ENCODE measurements around the gene SEZ6. TPM values are rescaled to one million over a fixed set of nuclear protein-coding genes. Genes with fewer than 3 reads are reported as not detected.

Gene SEZ6
- total RNA-seq, 1 experiment from 2014 or later = 2.6 TPM

- H3K4me1 ChIP-seq (ENCODE audit: insufficient read depth, low read length, poor library complexity, severe bottlenecking) = peaks cover 14% of the 10 kb centered on the region
- no peaks in the 10 kb centered on the region for H3K36me3 ChIP-seq (ENCODE audit: insufficient read depth, low read length, poor library complexity, severe bottlenecking)
- H3K4me3 ChIP-seq (ENCODE audit: low read depth, low read length, poor library complexity, severe bottlenecking) = no peak overlapping the region
- H3K27ac ChIP-seq (ENCODE audit: low read depth, low read length, poor library complexity, severe bottlenecking) = no peak overlapping the region
- intact Hi-C loops (cut with micrococcal nuclease; ENCODE audit: unreplicated experiment) = no loop called here
- BruUV-seq (replicated peaks) = no TSS peak
- no peak for DNase-seq (ENCODE audit: low spot score)
- POLR2A ChIA-PET (ENCODE audit: low non-redundant PET) = no interaction called here
- H3K9me3 ChIP-seq (ENCODE audit: low read depth, low read length, poor library complexity, severe bottlenecking) = no peaks in the 10 kb centered on the region
- no peak for TF ChIP-seq CTCF (conservative IDR thresholded peaks at IDR 0.05; ENCODE audit: low read depth, low read length)
- no peak for TF ChIP-seq EZH2 (IDR thresholded peaks at IDR 0.05; ENCODE audit: borderline replicate concordance, low read depth, low read length, poor library complexity, severe bottlenecking)
- CTCF ChIA-PET = no interaction called here
- H3K27me3 ChIP-seq (replicated peaks; ENCODE audit: insufficient read depth, low read depth, low read length, poor library complexity) = no peaks in the 10 kb centered on the region
Measured at GRCh38 chr17:28991779-28992178, 14.1 kb downstream of the SEZ6 start.

- no peaks in the 10 kb centered on the region for H3K27me3 ChIP-seq (replicated peaks; ENCODE audit: insufficient read depth, low read depth, low read length, poor library complexity)
- intact Hi-C loops (cut with micrococcal nuclease; ENCODE audit: unreplicated experiment) = no loop called here
- H3K27ac ChIP-seq (ENCODE audit: low read depth, low read length, poor library complexity, severe bottlenecking) = no peak overlapping the region
- CTCF ChIA-PET = no interaction called here
- POLR2A ChIA-PET (ENCODE audit: low non-redundant PET) = no interaction called here
- no peak for TF ChIP-seq EZH2 (IDR thresholded peaks at IDR 0.05; ENCODE audit: borderline replicate concordance, low read depth, low read length, poor library complexity, severe bottlenecking)
- TF ChIP-seq CTCF (conservative IDR thresholded peaks at IDR 0.05; ENCODE audit: low read depth, low read length) = no peak
- H3K4me1 ChIP-seq (ENCODE audit: insufficient read depth, low read length, poor library complexity, severe bottlenecking) = peaks cover 35% of the 10 kb centered on the region
- DNase-seq (ENCODE audit: low spot score) = no peak
- no peak overlapping the region for H3K4me3 ChIP-seq (ENCODE audit: low read depth, low read length, poor library complexity, severe bottlenecking)
- H3K36me3 ChIP-seq (ENCODE audit: insufficient read depth, low read length, poor library complexity, severe bottlenecking) = no peaks in the 10 kb centered on the region
- no peaks in the 10 kb centered on the region for H3K9me3 ChIP-seq (ENCODE audit: low read depth, low read length, poor library complexity, severe bottlenecking)
- BruUV-seq (replicated peaks) = no TSS peak
Measured at GRCh38 chr17:28989028-28989427, 16.8 kb downstream of the SEZ6 start.

GRCh38 chr17:28988475-28988874 is 17.4 kb downstream of the SEZ6 start:
- no TSS peak for BruUV-seq (replicated peaks)
- no peak for DNase-seq (ENCODE audit: low spot score)
- intact Hi-C loops (cut with micrococcal nuclease; ENCODE audit: unreplicated experiment) = no loop called here
- Histone ChIP-seq H3K36me3 (ENCODE audit: insufficient read depth, low read length, poor library complexity, severe bottlenecking) (no peaks in the 10 kb centered on the region), H3K27ac (ENCODE audit: low read depth, low read length, poor library complexity, severe bottlenecking) (no peak overlapping the region), H3K4me3 (ENCODE audit: low read depth, low read length, poor library complexity, severe bottlenecking) (no peak overlapping the region), H3K27me3 (replicated peaks; ENCODE audit: insufficient read depth, low read depth, low read length, poor library complexity) (no peaks in the 10 kb centered on the region), H3K4me1 (ENCODE audit: insufficient read depth, low read length, poor library complexity, severe bottlenecking) (peaks cover 41% of the 10 kb centered on the region), H3K9me3 (ENCODE audit: low read depth, low read length, poor library complexity, severe bottlenecking) (no peaks in the 10 kb centered on the region)
- no peak for TF ChIP-seq EZH2 (IDR thresholded peaks at IDR 0.05; ENCODE audit: borderline replicate concordance, low read depth, low read length, poor library complexity, severe bottlenecking)
- no peak for TF ChIP-seq CTCF (conservative IDR thresholded peaks at IDR 0.05; ENCODE audit: low read depth, low read length)
- CTCF ChIA-PET = no interaction called here
- POLR2A ChIA-PET (ENCODE audit: low non-redundant PET) = no interaction called here
